Subcutaneous adipose tissue (tissue), 4 donors: ENCODE results near the gene DNAAF8. TPM values are rescaled to one million over a fixed set of nuclear protein-coding genes. Genes with fewer than 3 reads are reported as not detected.

ENCODE experiments used
- total RNA-seq, 4 donors: library from RNA; depleted of rRNA; stranded (reverse); fragments of >200 nt; gene quantifications; one replicate each; pipeline ENCODE4 v1.1.0, GENCODE V29; 2016
- TF ChIP-seq, protein P1 (sequence below): fragments of 450-650 bp; IDR thresholded peaks from one replicate; pipeline ENCODE4 v1.5.1; 2016; ENCODE audit warnings: low read depth, mild to moderate bottlenecking, control low read depth, antibody characterized with exemption, moderate library complexity

Gene DNAAF8
- total RNA-seq, 4 donors from 2014 or later, result 0.44 to 1.6 (median 0.91) TPM

DNA sequence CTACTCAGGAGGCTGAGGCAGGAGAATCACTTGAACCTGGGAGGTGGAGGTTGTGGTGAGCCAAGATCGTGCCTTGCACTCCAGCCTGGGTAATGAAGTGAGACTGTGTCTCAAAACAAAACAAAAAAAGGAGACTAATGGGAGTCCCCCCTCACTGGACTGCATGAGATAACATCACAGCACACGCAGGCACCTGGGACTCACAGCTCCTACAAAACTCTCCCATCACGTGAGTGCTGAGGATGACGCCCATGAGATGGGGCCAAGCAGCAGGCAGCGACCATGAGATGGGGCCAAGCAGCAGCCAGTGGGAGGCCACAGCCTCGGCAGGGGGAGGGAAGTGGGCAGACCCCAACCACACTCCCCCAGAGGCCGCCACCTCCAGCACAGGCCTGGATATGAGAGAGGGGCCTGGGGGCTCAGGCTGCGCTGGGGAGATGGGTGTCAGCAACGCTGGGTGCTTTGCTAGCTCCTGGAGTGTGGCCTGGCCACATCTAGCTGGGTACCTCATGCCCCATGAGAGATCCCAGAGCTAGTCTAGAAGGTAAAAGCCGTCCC is 15.4 kb downstream of the DNAAF8 start:
- TF ChIP-seq, protein P1, sequence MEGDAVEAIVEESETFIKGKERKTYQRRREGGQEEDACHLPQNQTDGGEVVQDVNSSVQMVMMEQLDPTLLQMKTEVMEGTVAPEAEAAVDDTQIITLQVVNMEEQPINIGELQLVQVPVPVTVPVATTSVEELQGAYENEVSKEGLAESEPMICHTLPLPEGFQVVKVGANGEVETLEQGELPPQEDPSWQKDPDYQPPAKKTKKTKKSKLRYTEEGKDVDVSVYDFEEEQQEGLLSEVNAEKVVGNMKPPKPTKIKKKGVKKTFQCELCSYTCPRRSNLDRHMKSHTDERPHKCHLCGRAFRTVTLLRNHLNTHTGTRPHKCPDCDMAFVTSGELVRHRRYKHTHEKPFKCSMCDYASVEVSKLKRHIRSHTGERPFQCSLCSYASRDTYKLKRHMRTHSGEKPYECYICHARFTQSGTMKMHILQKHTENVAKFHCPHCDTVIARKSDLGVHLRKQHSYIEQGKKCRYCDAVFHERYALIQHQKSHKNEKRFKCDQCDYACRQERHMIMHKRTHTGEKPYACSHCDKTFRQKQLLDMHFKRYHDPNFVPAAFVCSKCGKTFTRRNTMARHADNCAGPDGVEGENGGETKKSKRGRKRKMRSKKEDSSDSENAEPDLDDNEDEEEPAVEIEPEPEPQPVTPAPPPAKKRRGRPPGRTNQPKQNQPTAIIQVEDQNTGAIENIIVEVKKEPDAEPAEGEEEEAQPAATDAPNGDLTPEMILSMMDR, result no peak

DNA sequence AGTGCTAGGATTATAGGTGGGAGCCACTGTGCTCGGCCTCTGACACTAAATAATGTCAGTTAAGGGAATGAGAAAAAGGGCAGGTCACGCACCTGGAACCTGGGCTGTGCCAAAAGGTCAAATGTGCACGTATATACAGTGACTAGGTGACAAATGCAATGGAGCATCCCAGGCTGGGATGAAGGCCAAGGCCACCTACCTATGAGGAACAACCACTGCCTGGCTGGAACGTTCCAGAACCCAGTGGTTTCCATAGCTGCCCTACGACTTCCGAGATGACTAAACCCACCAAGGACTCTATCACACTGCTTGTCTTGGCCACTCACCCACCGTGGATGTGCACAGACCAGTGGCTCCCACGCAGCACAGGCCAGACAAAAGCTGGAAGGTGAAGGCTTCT is 16.6 kb downstream of the DNAAF8 start:
- TF ChIP-seq, protein P1, result no peak

DNA sequence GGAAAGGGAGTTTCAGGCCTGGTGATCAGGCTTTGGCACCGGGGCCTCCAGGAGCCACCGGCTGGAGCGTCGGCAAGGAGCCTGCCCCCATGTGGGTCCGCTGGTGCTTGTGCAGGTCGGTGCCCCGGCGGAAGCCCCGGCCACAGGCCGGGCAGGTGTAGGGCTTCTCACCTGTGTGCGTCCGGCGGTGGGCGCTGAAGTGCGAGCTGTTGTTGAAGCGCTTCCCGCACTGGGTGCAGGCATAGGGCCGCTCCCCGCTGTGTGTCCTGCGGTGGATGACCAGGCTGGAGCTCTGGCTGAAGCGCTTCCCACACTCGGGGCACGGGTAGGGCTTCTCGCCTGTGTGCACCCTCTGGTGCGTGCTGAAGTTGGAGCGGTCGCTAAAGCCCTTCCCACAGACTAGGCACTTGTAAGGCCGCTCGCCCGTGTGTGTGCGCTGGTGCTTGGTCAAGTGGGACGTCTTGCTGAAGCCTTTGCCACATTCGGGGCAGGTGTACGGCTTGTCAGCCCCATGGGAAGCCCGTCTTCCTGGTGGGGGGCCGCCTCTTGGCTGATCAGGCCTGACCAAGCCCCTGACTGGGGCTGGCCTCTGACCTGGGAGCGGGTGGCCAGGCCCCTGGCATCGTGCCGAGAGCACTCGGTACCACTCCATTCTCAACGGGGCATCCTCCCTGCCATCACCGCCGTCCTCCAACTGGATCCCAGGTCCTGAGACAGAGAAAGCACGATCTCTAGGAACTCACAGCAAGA is 18.2 kb downstream of the DNAAF8 start:
- TF ChIP-seq, protein P1, result no peak

DNA sequence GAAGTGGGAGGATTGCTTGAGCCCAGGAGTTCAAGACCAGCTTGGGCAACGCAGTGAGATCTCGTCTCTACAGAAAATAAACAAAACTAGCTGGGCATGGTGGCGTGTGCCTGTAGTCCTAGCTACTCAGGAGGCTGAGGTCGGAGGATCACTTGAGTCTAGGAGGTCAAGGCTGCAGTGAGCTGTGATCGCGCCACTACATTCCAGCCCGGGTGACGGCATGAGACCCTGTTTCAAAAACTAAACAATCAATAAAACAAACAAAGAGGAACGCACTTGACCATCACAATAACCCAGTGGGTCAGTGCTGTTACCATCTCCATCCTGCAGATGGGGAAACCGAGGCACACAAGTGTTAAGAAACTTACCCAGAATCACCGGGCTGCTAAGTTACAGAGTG is 18.9 kb downstream of the DNAAF8 start:
- TF ChIP-seq, protein P1, result no peak

DNA sequence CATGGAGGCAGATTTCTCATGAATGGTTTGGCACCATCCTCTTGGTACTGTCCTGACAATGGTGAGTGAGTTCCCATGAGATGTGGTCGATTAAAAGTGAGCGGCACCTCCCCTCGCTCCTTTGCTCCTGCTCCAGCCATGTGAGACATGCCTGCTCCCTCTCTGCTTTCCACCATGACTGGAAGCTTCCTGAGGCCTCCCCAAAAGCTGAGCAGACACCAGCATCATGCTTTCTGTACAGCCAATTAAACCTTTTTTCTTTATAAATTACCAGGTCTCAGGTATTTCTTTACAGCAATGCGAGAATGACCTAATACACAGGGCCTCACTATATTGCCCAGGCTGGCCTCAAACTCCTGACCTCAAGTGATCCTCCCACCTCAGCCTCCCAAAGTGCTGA is 20.5 kb downstream of the DNAAF8 start:
- TF ChIP-seq, protein P1, result no peak

DNA sequence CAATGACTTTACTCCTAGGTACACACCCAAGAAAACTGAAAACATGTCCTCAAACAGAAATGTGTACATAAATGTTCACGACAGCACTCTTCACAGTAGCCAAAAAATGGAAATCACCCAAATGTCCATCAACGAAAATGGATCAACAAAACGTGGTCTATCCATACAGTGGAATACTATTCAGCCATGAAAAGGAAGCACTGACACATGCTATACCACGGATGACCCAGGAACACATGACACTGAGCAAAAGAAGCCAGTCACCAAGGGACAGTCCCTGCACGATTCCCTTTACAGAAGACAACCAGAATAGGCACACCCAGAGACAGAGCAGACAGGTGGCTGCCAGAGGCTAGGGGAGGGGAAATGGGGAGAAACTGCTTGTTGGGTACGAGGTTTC is 21.4 kb downstream of the DNAAF8 start:
- TF ChIP-seq, protein P1, result no peak

DNA sequence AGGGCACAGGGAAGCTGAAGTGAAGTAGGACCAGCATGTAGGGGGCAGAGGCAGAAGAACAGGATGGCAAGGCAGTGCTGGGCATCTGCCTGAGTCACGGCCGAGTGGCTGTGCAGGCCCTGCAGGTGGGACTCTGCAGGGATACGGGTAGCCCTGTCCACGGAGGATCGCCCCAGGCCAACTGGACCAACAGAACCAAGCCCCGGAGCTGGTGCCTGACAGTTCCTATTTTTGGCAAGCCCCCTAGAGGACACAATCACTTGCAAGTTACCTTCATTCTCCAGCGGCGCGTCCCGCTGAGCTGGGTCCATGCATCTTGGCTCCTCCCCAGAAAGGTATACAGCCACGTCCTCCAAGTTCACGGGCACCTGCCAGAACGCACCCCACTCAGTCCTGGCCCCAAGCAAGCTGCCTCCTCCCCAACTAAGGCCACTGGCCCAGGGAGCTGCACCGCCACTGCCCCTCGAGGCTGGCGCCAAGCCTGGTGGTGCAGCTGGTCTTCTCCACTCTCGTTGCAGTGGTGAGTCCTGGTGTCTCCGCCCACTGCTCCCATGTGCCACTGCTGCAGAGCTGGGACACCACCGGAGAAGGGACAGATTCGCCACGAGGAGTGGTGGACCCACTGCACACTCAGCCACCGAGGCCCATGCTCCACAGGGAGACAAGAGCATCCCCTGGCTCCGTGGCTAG is 26.0 kb downstream of the DNAAF8 start:
- TF ChIP-seq, protein P1, result no peak
